Astrocyte (in vitro differentiated cells and primary cell): ENCODE results near the gene MT1M. TPM values are rescaled to one million over a fixed set of nuclear protein-coding genes. Genes with fewer than 3 reads are reported as not detected.
A peak's percentile ranks its signal among the peaks of the same experiment; 100 is the strongest.

Source experiments
- DNase-seq: peaks from one replicate; pipeline ENCODE4 v3.0.0-alpha.2; 2010; ENCODE audit warnings: low read depth
- FAIRE-seq: peaks from 2 replicates; lab custom pipeline; 2011; peaks lifted over from hg19 to GRCh38; lab: Jason Lieb, UNC
- H2AFZ ChIP-seq: 2 replicates; pipeline ENCODE4 v1.6.0; 2012; ENCODE audit warnings: low read depth, low read length, inconsistent platforms
- H3K27ac ChIP-seq: 2 replicates; pipeline ENCODE4 v1.5.1; 2011; ENCODE audit warnings: low read depth, low read length, inconsistent platforms
- H3K27me3 ChIP-seq: 2 replicates; pipeline ENCODE4 v1.6.0; 2011; ENCODE audit warnings: low read length, inconsistent platforms; ENCODE audit not compliant: insufficient read depth
- H3K36me3 ChIP-seq: 2 replicates; pipeline ENCODE4 v1.5.1; 2011; ENCODE audit warnings: low read length, inconsistent platforms; ENCODE audit not compliant: insufficient read depth
- H3K4me1 ChIP-seq: 2 replicates; pipeline ENCODE4 v1.5.1; 2011; ENCODE audit warnings: low read length, inconsistent platforms; ENCODE audit not compliant: insufficient read depth
- H3K4me2 ChIP-seq: 2 replicates; pipeline ENCODE4 v1.6.0; 2012; ENCODE audit warnings: low read length, inconsistent platforms
- H3K4me3 ChIP-seq: 2 replicates; pipeline ENCODE4 v1.5.1; 2011; ENCODE audit warnings: low read depth, mild to moderate bottlenecking, low read length, inconsistent platforms; ENCODE audit not compliant: insufficient read depth
- H3K79me2 ChIP-seq: 2 replicates; pipeline ENCODE4 v1.6.0; 2012; ENCODE audit warnings: mild to moderate bottlenecking, low read length, inconsistent platforms; ENCODE audit not compliant: insufficient read depth
- H3K9ac ChIP-seq: 2 replicates; pipeline ENCODE4 v1.6.0; 2012; ENCODE audit warnings: mild to moderate bottlenecking, low read length, inconsistent platforms
- H3K9me3 ChIP-seq: 2 replicates; pipeline ENCODE4 v1.5.1; 2012; ENCODE audit warnings: low read depth, mild to moderate bottlenecking, low read length, inconsistent platforms; ENCODE audit not compliant: insufficient read depth
- H4K20me1 ChIP-seq: 2 replicates; pipeline ENCODE4 v1.6.0; 2012; ENCODE audit warnings: low read length, inconsistent platforms; ENCODE audit not compliant: insufficient read depth
- H3K27ac Mint-ChIP-seq: one replicate; pipeline ENCODE4 v1.8.0; 2021; ENCODE audit warnings: mild to moderate bottlenecking, mixed read lengths; ENCODE audit not compliant: unreplicated experiment
- H3K27me3 Mint-ChIP-seq: one replicate; pipeline ENCODE4 v1.8.0; 2021; ENCODE audit warnings: low read depth, mixed read lengths; ENCODE audit not compliant: unreplicated experiment
- H3K36me3 Mint-ChIP-seq: one replicate; pipeline ENCODE4 v1.8.0; 2021; ENCODE audit warnings: low read depth, mixed read lengths; ENCODE audit not compliant: unreplicated experiment
- H3K4me1 Mint-ChIP-seq: one replicate; pipeline ENCODE4 v1.8.0; 2021; ENCODE audit warnings: low read depth, mixed read lengths; ENCODE audit not compliant: unreplicated experiment
- H3K4me3 Mint-ChIP-seq: one replicate; pipeline ENCODE4 v1.8.0; 2021; ENCODE audit warnings: mild to moderate bottlenecking, moderate library complexity, mixed read lengths; ENCODE audit not compliant: unreplicated experiment
- H3K9me3 Mint-ChIP-seq: one replicate; pipeline ENCODE4 v1.8.0; 2021; ENCODE audit warnings: mild to moderate bottlenecking, mixed read lengths; ENCODE audit not compliant: unreplicated experiment
- EZH2 ChIP-seq: IDR thresholded peaks from 2 replicates; pipeline ENCODE4 v1.6.1; 2012; ENCODE audit warnings: mild to moderate bottlenecking, low read length, inconsistent platforms; ENCODE audit not compliant: insufficient read depth
- total RNA-seq: library from RNA; stranded (reverse); gene quantifications from 2 replicates; pipeline ENCODE4 v1.2.1, GENCODE V29; 2021
- TF ChIP-seq, protein P1 (sequence below): IDR thresholded peaks from 2 replicates; pipeline ENCODE4 v1.5.1; 2011; ENCODE audit warnings: low read depth, mild to moderate bottlenecking, inconsistent platforms, low read length, moderate library complexity; ENCODE audit not compliant: insufficient read depth

The MT1M gene
- total RNA-seq, 1 donor from 2014 or later, result not detected

DNA sequence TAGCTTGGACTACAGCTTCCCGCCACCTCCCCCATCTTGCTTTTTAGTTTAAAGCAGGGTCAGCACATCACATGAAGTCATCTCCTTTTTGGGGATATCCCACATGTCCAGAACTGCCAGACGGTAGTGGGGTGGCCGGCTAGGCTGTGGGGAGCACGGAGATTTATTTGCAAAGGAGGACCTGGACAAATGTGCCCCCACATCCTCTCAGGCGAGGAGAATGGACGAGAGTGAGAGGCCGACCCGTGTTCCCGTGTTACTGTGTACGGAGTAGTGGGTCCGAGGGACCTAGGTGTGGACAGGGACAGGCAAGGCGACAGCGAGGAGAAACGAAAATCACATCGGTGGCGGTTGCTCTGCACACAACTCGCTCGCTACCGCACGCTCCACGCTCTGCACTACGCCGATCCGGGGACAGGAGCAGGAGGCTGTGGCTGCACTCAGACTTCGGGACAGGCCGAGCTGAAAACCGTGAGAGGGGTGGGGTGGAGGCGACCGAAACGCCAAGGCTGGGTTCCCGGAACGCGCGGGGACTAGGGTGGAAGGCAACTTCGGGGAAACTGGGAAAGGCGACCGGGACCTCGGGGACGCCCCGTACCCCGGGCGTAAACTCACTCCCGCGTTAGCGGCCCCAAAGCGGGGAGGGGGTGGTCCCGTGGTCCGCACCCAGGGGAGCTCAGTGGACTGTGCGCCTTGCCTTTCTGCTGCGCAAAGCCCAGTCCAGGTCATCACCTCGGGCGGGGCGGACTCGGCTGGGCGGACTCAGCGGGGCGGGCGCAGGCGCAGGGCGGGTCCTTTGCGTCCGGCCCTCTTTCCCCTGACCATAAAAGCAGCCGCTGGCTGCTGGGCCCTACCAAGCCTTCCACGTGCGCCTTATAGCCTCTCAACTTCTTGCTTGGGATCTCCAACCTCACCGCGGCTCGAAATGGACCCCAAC lies 5.6 kb downstream of the MT1M start, which contains the start of gene MT1A:
Gene MT1A, plus strand, starts transcription at position 853 of the 937 bp plus-strand sequence. Its CDS starts 73 bp downstream, at position 926.
- Histone ChIP-seq H3K9ac (peak within 1 kb of the TSS; percentile 31), H3K4me1 (peaks cover 16% of the 10 kb centered on the region), H4K20me1 (no peaks in the 10 kb centered on the region), H3K27ac (no peak within 1 kb of the TSS), H3K79me2 (no peaks in the 10 kb centered on the region), H3K4me2 (peak within 1 kb of the TSS; percentile 92), H3K9me3 (no peaks in the 10 kb centered on the region), H2AFZ (peak within 1 kb of the TSS; percentile 90), H3K4me3 (peak within 1 kb of the TSS; percentile 57), H3K27me3 (peaks cover 99% of the 10 kb centered on the region), H3K36me3 (no peaks in the 10 kb centered on the region)
- peak; percentile 26 for DNase-seq
- TF ChIP-seq EZH2, result peak; percentile 97
- TF ChIP-seq, protein P1, sequence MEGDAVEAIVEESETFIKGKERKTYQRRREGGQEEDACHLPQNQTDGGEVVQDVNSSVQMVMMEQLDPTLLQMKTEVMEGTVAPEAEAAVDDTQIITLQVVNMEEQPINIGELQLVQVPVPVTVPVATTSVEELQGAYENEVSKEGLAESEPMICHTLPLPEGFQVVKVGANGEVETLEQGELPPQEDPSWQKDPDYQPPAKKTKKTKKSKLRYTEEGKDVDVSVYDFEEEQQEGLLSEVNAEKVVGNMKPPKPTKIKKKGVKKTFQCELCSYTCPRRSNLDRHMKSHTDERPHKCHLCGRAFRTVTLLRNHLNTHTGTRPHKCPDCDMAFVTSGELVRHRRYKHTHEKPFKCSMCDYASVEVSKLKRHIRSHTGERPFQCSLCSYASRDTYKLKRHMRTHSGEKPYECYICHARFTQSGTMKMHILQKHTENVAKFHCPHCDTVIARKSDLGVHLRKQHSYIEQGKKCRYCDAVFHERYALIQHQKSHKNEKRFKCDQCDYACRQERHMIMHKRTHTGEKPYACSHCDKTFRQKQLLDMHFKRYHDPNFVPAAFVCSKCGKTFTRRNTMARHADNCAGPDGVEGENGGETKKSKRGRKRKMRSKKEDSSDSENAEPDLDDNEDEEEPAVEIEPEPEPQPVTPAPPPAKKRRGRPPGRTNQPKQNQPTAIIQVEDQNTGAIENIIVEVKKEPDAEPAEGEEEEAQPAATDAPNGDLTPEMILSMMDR, result no peak
- FAIRE-seq, result no peak
- Mint-ChIP-seq H3K36me3 (no peaks in the 10 kb centered on the region), H3K27me3 (peaks cover 94% of the 10 kb centered on the region), H3K4me3 (peak within 1 kb of the TSS; percentile 73), H3K9me3 (peaks cover 2% of the 10 kb centered on the region), H3K27ac (no peak within 1 kb of the TSS), H3K4me1 (peaks cover 4% of the 10 kb centered on the region)

DNA sequence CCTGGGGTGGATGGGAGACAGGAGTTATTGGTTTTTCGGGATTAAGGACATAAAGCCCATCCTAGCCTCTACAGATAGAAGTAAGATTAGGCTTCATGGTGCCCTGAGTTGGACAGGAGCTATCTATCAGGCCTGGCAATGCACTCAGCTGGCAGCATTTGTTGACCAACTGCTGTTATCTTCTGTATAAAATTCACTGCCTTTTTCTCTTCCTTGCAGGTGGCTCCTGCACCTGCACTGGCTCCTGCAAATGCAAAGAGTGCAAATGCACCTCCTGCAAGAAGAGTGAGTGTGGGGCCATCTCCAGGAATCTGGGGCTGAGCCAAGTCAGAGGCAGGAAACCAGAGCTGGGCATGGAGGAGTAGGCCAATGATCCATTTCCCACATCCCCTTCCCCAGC lies 6.6 kb downstream of the MT1M start:
- Histone ChIP-seq H3K36me3 (no peaks in the 10 kb centered on the region), H3K27me3 (peaks cover 99% of the 10 kb centered on the region), H3K27ac (no peak overlapping the region), H3K4me1 (peaks cover 24% of the 10 kb centered on the region), H3K4me2 (no peak overlapping the region), H3K9me3 (no peaks in the 10 kb centered on the region), H3K9ac (no peak overlapping the region), H3K79me2 (no peaks in the 10 kb centered on the region), H2AFZ (no peak overlapping the region), H3K4me3 (no peak overlapping the region), H4K20me1 (no peaks in the 10 kb centered on the region)
- peaks cover 91% of the 10 kb centered on the region for H3K27me3 Mint-ChIP-seq
- DNase-seq (no peak), FAIRE-seq (no peak)
- no peak for TF ChIP-seq EZH2
- TF ChIP-seq, protein P1, result no peak
- no peak overlapping the region for H3K4me3 Mint-ChIP-seq
- no peaks in the 10 kb centered on the region for H3K9me3 Mint-ChIP-seq
- no peaks in the 10 kb centered on the region for H3K36me3 Mint-ChIP-seq
- H3K4me1 Mint-ChIP-seq, result peaks cover 4% of the 10 kb centered on the region
- H3K27ac Mint-ChIP-seq, result no peak overlapping the region

- DNase-seq (no peak), FAIRE-seq (no peak)
- no peaks in the 10 kb centered on the region for H3K36me3 Mint-ChIP-seq
- no peak overlapping the region for H3K4me3 Mint-ChIP-seq
- H3K27ac ChIP-seq, result no peak overlapping the region
- H3K9ac ChIP-seq, result no peak overlapping the region
- no peaks in the 10 kb centered on the region for H3K9me3 ChIP-seq
- no peak overlapping the region for H3K27ac Mint-ChIP-seq
- H3K9me3 Mint-ChIP-seq, result no peaks in the 10 kb centered on the region
- H3K27me3 ChIP-seq, result peaks cover 99% of the 10 kb centered on the region
- no peaks in the 10 kb centered on the region for H3K36me3 ChIP-seq
- no peak overlapping the region for H3K4me2 ChIP-seq
- TF ChIP-seq, protein P1, result no peak
- peak; percentile 4 for TF ChIP-seq EZH2
- H2AFZ ChIP-seq, result no peak overlapping the region
- no peaks in the 10 kb centered on the region for H3K79me2 ChIP-seq
- no peak overlapping the region for H3K4me3 ChIP-seq
- H4K20me1 ChIP-seq, result no peaks in the 10 kb centered on the region
- H3K4me1 ChIP-seq, result peaks cover 21% of the 10 kb centered on the region
- peaks cover 91% of the 10 kb centered on the region for H3K27me3 Mint-ChIP-seq
- peaks cover 1% of the 10 kb centered on the region for H3K4me1 Mint-ChIP-seq
Measured at GRCh38 chr16:56640076-56640475, 7.6 kb downstream of the MT1M start.
